ENCODE data around the gene PCBP4. TPM values are rescaled to one million over a fixed set of nuclear protein-coding genes. Genes with fewer than 3 reads are reported as not detected.

The PCBP4 gene
- total RNA-seq, 1 donor from 2014 or later, result 60.6 TPM

DNA sequence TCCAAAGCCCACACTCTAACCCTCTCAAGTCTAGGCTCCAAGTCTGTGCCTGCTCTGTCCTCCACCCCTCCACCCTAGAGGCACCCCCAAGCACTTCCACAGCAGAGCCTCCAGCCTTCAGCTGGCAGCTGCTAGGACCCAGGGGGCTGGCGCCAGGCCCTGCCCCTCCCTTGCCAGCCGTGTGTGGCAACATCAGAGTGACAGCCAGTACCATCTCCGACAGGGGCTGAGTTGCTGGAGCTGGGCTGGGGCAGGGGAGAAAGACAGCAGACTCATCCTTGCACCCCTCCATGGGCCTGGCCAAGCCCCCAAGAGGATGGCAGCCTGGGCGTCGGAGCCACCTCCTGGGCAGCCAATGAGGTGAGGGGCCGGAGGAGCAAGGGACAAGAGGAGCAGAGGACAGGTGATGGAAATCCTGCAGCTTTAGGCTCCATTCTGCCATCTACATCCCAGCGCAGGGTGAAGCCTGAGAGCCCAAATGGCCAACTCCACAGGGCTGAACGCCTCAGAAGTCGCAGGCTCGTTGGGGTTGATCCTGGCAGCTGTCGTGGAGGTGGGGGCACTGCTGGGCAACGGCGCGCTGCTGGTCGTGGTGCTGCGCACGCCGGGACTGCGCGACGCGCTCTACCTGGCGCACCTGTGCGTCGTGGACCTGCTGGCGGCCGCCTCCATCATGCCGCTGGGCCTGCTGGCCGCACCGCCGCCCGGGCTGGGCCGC lies 11.9 kb downstream of the PCBP4 start, which contains the start of gene GPR62:
GPR62 (plus strand) TSS at position 207 of the 718 bp plus-strand sequence; CDS start at position 479, 272 bp downstream.
- Mint-ChIP-seq H3K27me3 (ENCODE audit: unreplicated experiment) (peaks cover 14% of the 10 kb centered on the region), H3K36me3 (ENCODE audit: low read depth, unreplicated experiment) (peaks cover 4% of the 10 kb centered on the region), H3K4me1 (ENCODE audit: unreplicated experiment) (no peaks in the 10 kb centered on the region), H3K4me3 (ENCODE audit: unreplicated experiment) (no peak within 1 kb of the TSS), H3K9me3 (ENCODE audit: unreplicated experiment) (no peaks in the 10 kb centered on the region), H3K27ac (ENCODE audit: unreplicated experiment) (peak within 1 kb of the TSS; percentile 48)
- no peak for DNase-seq (ENCODE audit: low spot score)
- TF ChIP-seq, protein P1, sequence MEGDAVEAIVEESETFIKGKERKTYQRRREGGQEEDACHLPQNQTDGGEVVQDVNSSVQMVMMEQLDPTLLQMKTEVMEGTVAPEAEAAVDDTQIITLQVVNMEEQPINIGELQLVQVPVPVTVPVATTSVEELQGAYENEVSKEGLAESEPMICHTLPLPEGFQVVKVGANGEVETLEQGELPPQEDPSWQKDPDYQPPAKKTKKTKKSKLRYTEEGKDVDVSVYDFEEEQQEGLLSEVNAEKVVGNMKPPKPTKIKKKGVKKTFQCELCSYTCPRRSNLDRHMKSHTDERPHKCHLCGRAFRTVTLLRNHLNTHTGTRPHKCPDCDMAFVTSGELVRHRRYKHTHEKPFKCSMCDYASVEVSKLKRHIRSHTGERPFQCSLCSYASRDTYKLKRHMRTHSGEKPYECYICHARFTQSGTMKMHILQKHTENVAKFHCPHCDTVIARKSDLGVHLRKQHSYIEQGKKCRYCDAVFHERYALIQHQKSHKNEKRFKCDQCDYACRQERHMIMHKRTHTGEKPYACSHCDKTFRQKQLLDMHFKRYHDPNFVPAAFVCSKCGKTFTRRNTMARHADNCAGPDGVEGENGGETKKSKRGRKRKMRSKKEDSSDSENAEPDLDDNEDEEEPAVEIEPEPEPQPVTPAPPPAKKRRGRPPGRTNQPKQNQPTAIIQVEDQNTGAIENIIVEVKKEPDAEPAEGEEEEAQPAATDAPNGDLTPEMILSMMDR (IDR thresholded peaks at IDR 0.05; ENCODE audit: unreplicated experiment), result no peak

- no peak for DNase-seq (ENCODE audit: low spot score)
- TF ChIP-seq, protein P1 (IDR thresholded peaks at IDR 0.05; ENCODE audit: unreplicated experiment), result no peak
- Mint-ChIP-seq H3K27me3 (ENCODE audit: unreplicated experiment) (peaks cover 16% of the 10 kb centered on the region), H3K27ac (ENCODE audit: unreplicated experiment) (no peak overlapping the region), H3K4me3 (ENCODE audit: unreplicated experiment) (no peak overlapping the region), H3K4me1 (ENCODE audit: unreplicated experiment) (no peaks in the 10 kb centered on the region), H3K9me3 (ENCODE audit: unreplicated experiment) (no peaks in the 10 kb centered on the region), H3K36me3 (ENCODE audit: low read depth, unreplicated experiment) (peaks cover 4% of the 10 kb centered on the region)
Observed at GRCh38 chr3:51954713-51955112, 12.5 kb downstream of the PCBP4 start.

- peaks cover 4% of the 10 kb centered on the region for H3K36me3 Mint-ChIP-seq (ENCODE audit: low read depth, unreplicated experiment)
- peak overlapping the region; percentile 31 for H3K4me3 Mint-ChIP-seq (ENCODE audit: unreplicated experiment)
- DNase-seq (ENCODE audit: low spot score), result no peak
- TF ChIP-seq, protein P1 (IDR thresholded peaks at IDR 0.05; ENCODE audit: unreplicated experiment), result no peak
- H3K9me3 Mint-ChIP-seq (ENCODE audit: unreplicated experiment), result no peaks in the 10 kb centered on the region
- H3K27me3 Mint-ChIP-seq (ENCODE audit: unreplicated experiment), result peaks cover 14% of the 10 kb centered on the region
- peak overlapping the region; percentile 48 for H3K27ac Mint-ChIP-seq (ENCODE audit: unreplicated experiment)
- H3K4me1 Mint-ChIP-seq (ENCODE audit: unreplicated experiment), result no peaks in the 10 kb centered on the region
Observed at GRCh38 chr3:51954105-51954504, 13.1 kb downstream of the PCBP4 start.

DNA sequence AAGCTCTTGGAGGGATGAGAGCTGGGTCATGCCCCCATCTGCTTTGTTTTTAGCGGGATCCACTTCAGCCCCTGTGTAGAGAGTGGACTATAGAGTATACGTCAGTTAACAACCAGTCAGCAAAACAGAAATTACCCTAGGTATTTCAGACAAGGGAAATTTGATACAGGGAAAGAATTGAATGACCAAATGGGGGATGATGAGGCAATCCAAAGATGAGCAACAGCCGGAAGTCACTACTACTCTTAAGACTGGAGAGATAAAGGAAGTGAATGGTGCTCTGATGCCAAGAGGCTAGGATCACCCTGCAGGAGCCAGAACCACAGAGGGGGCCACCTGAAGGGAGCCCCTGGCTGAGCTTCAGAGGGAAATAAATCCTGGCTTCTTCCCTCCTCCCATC lies 13.8 kb downstream of the PCBP4 start:
- Mint-ChIP-seq H3K27ac (ENCODE audit: unreplicated experiment) (no peak overlapping the region), H3K9me3 (ENCODE audit: unreplicated experiment) (no peaks in the 10 kb centered on the region), H3K4me3 (ENCODE audit: unreplicated experiment) (no peak overlapping the region), H3K4me1 (ENCODE audit: unreplicated experiment) (no peaks in the 10 kb centered on the region), H3K36me3 (ENCODE audit: low read depth, unreplicated experiment) (peaks cover 4% of the 10 kb centered on the region), H3K27me3 (ENCODE audit: unreplicated experiment) (peaks cover 17% of the 10 kb centered on the region)
- TF ChIP-seq, protein P1 (IDR thresholded peaks at IDR 0.05; ENCODE audit: unreplicated experiment), result no peak
- DNase-seq (ENCODE audit: low spot score), result no peak

DNA sequence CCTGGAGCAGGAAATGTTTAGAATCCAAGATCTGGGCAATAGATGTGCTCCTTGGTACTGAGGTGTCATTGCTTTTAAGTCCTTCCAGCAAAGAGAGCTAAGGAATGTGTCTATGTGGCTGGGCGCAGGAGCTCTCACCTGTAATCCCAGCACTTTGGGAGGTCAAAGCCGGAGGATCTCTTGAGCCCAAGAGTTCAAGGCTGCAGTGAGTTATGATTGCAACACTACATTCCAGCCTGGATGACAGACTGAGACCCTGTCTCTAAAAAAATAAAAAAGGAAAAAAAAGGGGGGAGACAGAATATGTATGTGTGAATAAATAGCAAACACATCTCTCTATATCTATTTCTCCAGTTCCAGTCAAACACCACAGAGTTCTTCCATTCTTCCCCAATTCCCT lies 16.4 kb downstream of the PCBP4 start:
- TF ChIP-seq, protein P1 (IDR thresholded peaks at IDR 0.05; ENCODE audit: unreplicated experiment), result no peak
- Mint-ChIP-seq H3K27ac (ENCODE audit: unreplicated experiment) (no peak overlapping the region), H3K27me3 (ENCODE audit: unreplicated experiment) (peaks cover 18% of the 10 kb centered on the region), H3K36me3 (ENCODE audit: low read depth, unreplicated experiment) (no peaks in the 10 kb centered on the region), H3K4me3 (ENCODE audit: unreplicated experiment) (no peak overlapping the region), H3K4me1 (ENCODE audit: unreplicated experiment) (no peaks in the 10 kb centered on the region), H3K9me3 (ENCODE audit: unreplicated experiment) (no peaks in the 10 kb centered on the region)
- DNase-seq (ENCODE audit: low spot score), result no peak

Measured in endothelial cell (in vitro differentiated cells).